H9 (cell line): ENCODE results near the gene ASIC1. TPM values are rescaled to one million over a fixed set of nuclear protein-coding genes. Genes with fewer than 3 reads are reported as not detected.

Source experiments
- DNase-seq: peaks from one replicate; pipeline ENCODE4 v3.0.0-alpha.2; 2017
- H2AFZ ChIP-seq: one replicate; pipeline ENCODE4 v1.6.1; 2013; ENCODE audit warnings: mild to moderate bottlenecking, low read length, control low read depth, moderate library complexity
- H2AK5ac ChIP-seq: 2 replicates; pipeline ENCODE4 v1.6.1; 2013; ENCODE audit warnings: low read length, control low read depth, mixed read lengths; ENCODE audit not compliant: insufficient read length
- H2BK120ac ChIP-seq: one replicate; pipeline ENCODE4 v1.6.1; 2013; ENCODE audit warnings: low read depth, mild to moderate bottlenecking, low read length, control low read depth, inconsistent platforms; ENCODE audit not compliant: poor library complexity, severe bottlenecking
- H2BK12ac ChIP-seq: 2 replicates; pipeline ENCODE4 v1.6.1; 2013; ENCODE audit warnings: low read length, control low read depth, mixed read lengths, low read depth; ENCODE audit not compliant: insufficient read length
- H2BK15ac ChIP-seq: 2 replicates; pipeline ENCODE4 v1.6.1; 2013; ENCODE audit warnings: low read depth, low read length, control low read depth
- H2BK20ac ChIP-seq: one replicate; pipeline ENCODE4 v1.6.1; 2013; ENCODE audit warnings: low read depth, mild to moderate bottlenecking, low read length, control low read depth, inconsistent platforms; ENCODE audit not compliant: poor library complexity, severe bottlenecking
- H2BK5ac ChIP-seq: 2 replicates; pipeline ENCODE4 v1.6.1; 2013; ENCODE audit warnings: low read length, control low read depth, mixed read lengths; ENCODE audit not compliant: insufficient read length
- H3K14ac ChIP-seq: 2 replicates; pipeline ENCODE4 v1.6.1; 2013; ENCODE audit warnings: low read length, control low read depth; ENCODE audit not compliant: insufficient read depth
- H3K18ac ChIP-seq: 2 replicates; pipeline ENCODE4 v1.6.1; 2013; ENCODE audit warnings: low read depth, mild to moderate bottlenecking, mixed read lengths, low read length, control low read depth; ENCODE audit not compliant: insufficient read length
- H3K23ac ChIP-seq: 2 replicates; pipeline ENCODE4 v1.6.1; 2013; ENCODE audit warnings: low read length, control low read depth, mixed read lengths, low read depth; ENCODE audit not compliant: insufficient read length
- H3K23me2 ChIP-seq: 2 replicates; pipeline ENCODE4 v1.6.1; 2013; ENCODE audit warnings: low read depth, mild to moderate bottlenecking, mixed read lengths, low read length, control low read depth; ENCODE audit not compliant: insufficient read length, poor library complexity, severe bottlenecking
- H3K27ac ChIP-seq: 2 replicates; pipeline ENCODE4 v1.5.1; 2013; ENCODE audit warnings: low read length, control low read depth, mixed read lengths, low read depth; ENCODE audit not compliant: insufficient read length
- H3K27me3 ChIP-seq: 2 replicates; pipeline ENCODE4 v1.6.1; 2013; ENCODE audit warnings: low read length, control low read depth, inconsistent platforms; ENCODE audit not compliant: insufficient read depth
- H3K4ac ChIP-seq: 2 replicates; pipeline ENCODE4 v1.6.1; 2013; ENCODE audit warnings: low read depth, mild to moderate bottlenecking, control low read depth, inconsistent platforms, low read length, moderate library complexity
- H3K4me1 ChIP-seq: 2 replicates; pipeline ENCODE4 v1.6.1; 2013; ENCODE audit warnings: low read length, control low read depth, inconsistent platforms; ENCODE audit not compliant: insufficient read depth
- H3K4me2 ChIP-seq: 2 replicates; pipeline ENCODE4 v1.6.1; 2013; ENCODE audit warnings: low read length, control low read depth, mixed read lengths; ENCODE audit not compliant: insufficient read length, insufficient read depth
- H3K56ac ChIP-seq: 2 replicates; pipeline ENCODE4 v1.6.1; 2013; ENCODE audit warnings: low read depth, mild to moderate bottlenecking, mixed read lengths, low read length, control low read depth; ENCODE audit not compliant: insufficient read length
- H3K79me1 ChIP-seq: 2 replicates; pipeline ENCODE4 v1.6.1; 2013; ENCODE audit warnings: low read depth, mild to moderate bottlenecking, moderate library complexity, low read length, control low read depth, inconsistent platforms; ENCODE audit not compliant: insufficient read depth, poor library complexity, severe bottlenecking
- H3K79me2 ChIP-seq: 2 replicates; pipeline ENCODE4 v1.6.1; 2013; ENCODE audit warnings: low read length, control low read depth, inconsistent platforms; ENCODE audit not compliant: insufficient read depth
- H3K9ac ChIP-seq: 2 replicates; pipeline ENCODE4 v1.6.1; 2013; ENCODE audit warnings: low read length, control low read depth, mixed read lengths; ENCODE audit not compliant: insufficient read length; ENCODE audit errors: extremely low read depth
- H3K9me3 ChIP-seq: one replicate; pipeline ENCODE4 v1.6.1; 2013; ENCODE audit warnings: low read depth, low read length, inconsistent platforms; ENCODE audit not compliant: control insufficient read depth
- H3T11ph ChIP-seq: one replicate; pipeline ENCODE4 v1.6.1; 2013; ENCODE audit warnings: mild to moderate bottlenecking, low read length, control low read depth, inconsistent platforms
- H4K20me1 ChIP-seq: one replicate; pipeline ENCODE4 v1.6.1; 2013; ENCODE audit not compliant: control insufficient read depth, insufficient read length, insufficient read depth
- H4K5ac ChIP-seq: 2 replicates; pipeline ENCODE4 v1.6.1; 2013; ENCODE audit warnings: low read depth, mild to moderate bottlenecking, mixed read lengths, low read length, control low read depth; ENCODE audit not compliant: insufficient read length
- H4K8ac ChIP-seq: replicated peaks from 2 replicates; pipeline ENCODE4 v1.6.1; 2013; ENCODE audit warnings: low read length, control low read depth, mixed read lengths, low read depth; ENCODE audit not compliant: insufficient read length
- H4K91ac ChIP-seq: 2 replicates; pipeline ENCODE4 v1.6.1; 2013; ENCODE audit warnings: low read depth, mild to moderate bottlenecking, moderate library complexity, mixed read lengths, low read length, control low read depth; ENCODE audit not compliant: insufficient read length
- H3K27ac Mint-ChIP-seq, 3 experiments: 2 replicates in 2 of 3; 3 replicates in 1 of 3; pipeline ENCODE4 v1.8.0; 2020 to 2021; ENCODE audit warnings: mixed read lengths in 3 of 3, mild to moderate bottlenecking in 1 of 3, moderate library complexity in 1 of 3
- H3K27me3 Mint-ChIP-seq: 2 replicates; pipeline ENCODE4 v1.8.0; 2021; ENCODE audit warnings: low read depth, mild to moderate bottlenecking, moderate library complexity, mixed read lengths
- H3K36me3 Mint-ChIP-seq, 3 experiments: 2 replicates in 2 of 3; 3 replicates in 1 of 3; pipeline ENCODE4 v1.8.0; 2020 to 2021; ENCODE audit warnings: low read depth in 3 of 3, mixed read lengths in 3 of 3; ENCODE audit not compliant: insufficient read depth in 1 of 3
- H3K4me1 Mint-ChIP-seq, 2 experiments: 2 replicates each; pipeline ENCODE4 v1.8.0; 2020; ENCODE audit warnings: mixed read lengths in 2 of 2
- H3K4me3 Mint-ChIP-seq, 2 experiments: 2 replicates in 1 of 2; 3 replicates in 1 of 2; pipeline ENCODE4 v1.8.0; 2020 to 2021; ENCODE audit warnings: mild to moderate bottlenecking in 2 of 2, mixed read lengths in 2 of 2, moderate library complexity in 1 of 2
- H3K9me3 Mint-ChIP-seq, 2 experiments: 2 replicates in 1 of 2; 3 replicates in 1 of 2; pipeline ENCODE4 v1.8.0; 2020; ENCODE audit warnings: mild to moderate bottlenecking in 2 of 2, mixed read lengths in 2 of 2, moderate library complexity in 1 of 2
- WGBS: extraction: QIAGEN DNeasy Blood & Tissue Kit; methylation state at CpG from one replicate; pipeline ENCODE4 v1.1.7; 2013; ENCODE audit warnings: missing lambda C conversion rate, low lambda C conversion rate, mixed read lengths; ENCODE audit not compliant: insufficient read length; ENCODE audit errors: extremely low coverage; 5-methylcytosine and 5-hydroxymethylcytosine counted together
- total RNA-seq: library from RNA; stranded (reverse); gene quantifications from 2 replicates; pipeline ENCODE4 v1.2.1, GENCODE V29; 2021
- TF ChIP-seq, protein P1 (sequence below): fragments of 200-600 bp; sonication (generic); conservative IDR thresholded peaks from 3 replicates; pipeline ENCODE4 v1.8.0; 2021; ENCODE audit warnings: antibody characterized with exemption, mild to moderate bottlenecking

The ASIC1 gene
- total RNA-seq, 1 experiment from 2014 or later: 3.9 TPM

DNA sequence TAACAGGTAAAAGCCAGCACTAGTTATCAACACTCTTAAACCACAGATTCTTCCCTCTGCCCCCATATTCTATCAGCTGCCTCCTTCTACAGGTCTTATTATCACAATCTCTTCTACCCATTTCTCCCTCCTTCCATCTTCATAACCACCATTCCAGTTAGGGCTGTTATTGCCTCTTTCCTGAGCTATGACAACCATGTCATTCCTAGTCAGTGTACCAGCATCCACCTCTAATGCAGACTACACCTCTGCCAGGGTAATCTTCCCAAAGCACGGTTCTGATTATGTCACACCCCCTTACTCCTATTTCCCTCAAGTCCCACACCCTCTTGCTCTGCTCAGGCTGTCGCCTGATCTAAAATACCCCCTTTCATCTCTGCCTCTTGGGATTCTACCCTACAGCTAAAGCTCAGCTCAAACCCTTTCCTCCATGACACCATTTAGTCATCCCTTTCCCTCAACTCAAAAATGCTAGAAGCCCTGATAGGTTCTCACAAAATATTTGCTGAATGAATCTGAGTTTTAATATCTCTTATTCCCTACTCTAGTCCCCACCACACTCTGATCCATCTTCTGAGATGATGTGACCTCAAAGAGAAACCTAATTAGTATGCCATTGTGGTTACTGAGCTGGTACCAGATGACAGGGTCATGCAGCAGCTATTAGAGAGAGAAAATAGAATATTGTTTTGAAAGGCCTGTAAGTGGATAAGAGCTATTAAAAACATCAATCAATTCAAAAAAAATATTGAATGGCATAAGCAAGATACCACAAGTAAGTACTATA lies 43.8 kb upstream of the ASIC1 start:
- no peak for DNase-seq
- no peaks in the 10 kb centered on the region for H4K20me1 ChIP-seq
- no peak overlapping the region for H2BK5ac ChIP-seq
- no peak overlapping the region for H3K27ac ChIP-seq
- Mint-ChIP-seq H3K36me3 (peaks cover 13 to 44% (median 33%) of the 10 kb centered on the region in 3 experiments; a peak in 6 of 7 replicates), H3K9me3 (no peaks in the 10 kb centered on the region), H3K4me1 (peaks cover 5% of the 10 kb centered on the region in 2 experiments), H3K4me3 (no peak overlapping the region), H3K27ac (peak overlapping the region in 1 of 3 experiments; percentile 20; a peak in 1 of 7 replicates), H3K27me3 (no peaks in the 10 kb centered on the region)
- peaks cover 7% of the 10 kb centered on the region for H3K79me1 ChIP-seq
- H4K8ac ChIP-seq: no peak overlapping the region
- no peak overlapping the region for H2BK12ac ChIP-seq
- H3K79me2 ChIP-seq: no peaks in the 10 kb centered on the region; the same call in 1 of the 2 replicates
- H3K9me3 ChIP-seq: no peaks in the 10 kb centered on the region
- no peaks in the 10 kb centered on the region for H3K27me3 ChIP-seq
- H4K5ac ChIP-seq: no peak overlapping the region
- no peak overlapping the region for H3K14ac ChIP-seq
- H3K4me2 ChIP-seq: no peak overlapping the region
- no peak overlapping the region for H4K91ac ChIP-seq
- no peak overlapping the region for H2BK20ac ChIP-seq
- no peak overlapping the region for H3T11ph ChIP-seq
- no peak overlapping the region for H3K4ac ChIP-seq
- no peak overlapping the region for H3K56ac ChIP-seq
- no peak overlapping the region for H2AFZ ChIP-seq
- no peaks in the 10 kb centered on the region for H3K4me1 ChIP-seq
- H3K9ac ChIP-seq: no peak overlapping the region
- TF ChIP-seq, protein P1, sequence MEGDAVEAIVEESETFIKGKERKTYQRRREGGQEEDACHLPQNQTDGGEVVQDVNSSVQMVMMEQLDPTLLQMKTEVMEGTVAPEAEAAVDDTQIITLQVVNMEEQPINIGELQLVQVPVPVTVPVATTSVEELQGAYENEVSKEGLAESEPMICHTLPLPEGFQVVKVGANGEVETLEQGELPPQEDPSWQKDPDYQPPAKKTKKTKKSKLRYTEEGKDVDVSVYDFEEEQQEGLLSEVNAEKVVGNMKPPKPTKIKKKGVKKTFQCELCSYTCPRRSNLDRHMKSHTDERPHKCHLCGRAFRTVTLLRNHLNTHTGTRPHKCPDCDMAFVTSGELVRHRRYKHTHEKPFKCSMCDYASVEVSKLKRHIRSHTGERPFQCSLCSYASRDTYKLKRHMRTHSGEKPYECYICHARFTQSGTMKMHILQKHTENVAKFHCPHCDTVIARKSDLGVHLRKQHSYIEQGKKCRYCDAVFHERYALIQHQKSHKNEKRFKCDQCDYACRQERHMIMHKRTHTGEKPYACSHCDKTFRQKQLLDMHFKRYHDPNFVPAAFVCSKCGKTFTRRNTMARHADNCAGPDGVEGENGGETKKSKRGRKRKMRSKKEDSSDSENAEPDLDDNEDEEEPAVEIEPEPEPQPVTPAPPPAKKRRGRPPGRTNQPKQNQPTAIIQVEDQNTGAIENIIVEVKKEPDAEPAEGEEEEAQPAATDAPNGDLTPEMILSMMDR: no peak
- H2BK120ac ChIP-seq: no peak overlapping the region
- H3K23me2 ChIP-seq: no peaks in the 10 kb centered on the region
- no peak overlapping the region for H2AK5ac ChIP-seq
- no peak overlapping the region for H3K18ac ChIP-seq
- WGBS: no CpG with 5 or more reads among the region's 2 CpGs
- no peak overlapping the region for H3K23ac ChIP-seq
- H2BK15ac ChIP-seq: no peak overlapping the region
